Trophoblast cell (in vitro differentiated cells and primary cell): ENCODE data around the gene SMG1.
"Not testable (repeated sequence)": the region's sequence is repeated elsewhere in the genome, so short reads cannot be mapped to it uniquely, and the experiment has no call there.

ENCODE experiments used
- DNase-seq, 2 donors: peaks; one replicate each; pipeline ENCODE4 v3.0.0-alpha.2; 2016
- H2AFZ ChIP-seq: 2 replicates; pipeline ENCODE4 v1.6.1; 2013; ENCODE audit warnings: low read length, moderate library complexity, mild to moderate bottlenecking; ENCODE audit not compliant: insufficient read depth, poor library complexity
- H2AK5ac ChIP-seq: 2 replicates; pipeline ENCODE4 v1.6.1; 2013; ENCODE audit warnings: mild to moderate bottlenecking, low read length
- H2BK120ac ChIP-seq: 2 replicates; pipeline ENCODE4 v1.6.1; 2013; ENCODE audit warnings: low read length, mild to moderate bottlenecking, moderate library complexity; ENCODE audit not compliant: insufficient read depth, poor library complexity
- H2BK12ac ChIP-seq: 2 replicates; pipeline ENCODE4 v1.6.1; 2013; ENCODE audit warnings: mild to moderate bottlenecking, low read length, moderate library complexity
- H2BK5ac ChIP-seq: 2 replicates; pipeline ENCODE4 v1.6.1; 2013; ENCODE audit warnings: low read length, low read depth, moderate library complexity, mild to moderate bottlenecking; ENCODE audit not compliant: poor library complexity
- H3K14ac ChIP-seq: 2 replicates; pipeline ENCODE4 v1.6.1; 2013; ENCODE audit warnings: mild to moderate bottlenecking, low read length
- H3K18ac ChIP-seq: 2 replicates; pipeline ENCODE4 v1.6.1; 2013; ENCODE audit warnings: mild to moderate bottlenecking, low read length
- H3K23ac ChIP-seq: 2 replicates; pipeline ENCODE4 v1.6.1; 2013; ENCODE audit warnings: low read length
- H3K27ac ChIP-seq: 2 replicates; pipeline ENCODE4 v1.5.1; 2013; ENCODE audit warnings: low read depth, mild to moderate bottlenecking, inconsistent platforms, low read length, moderate library complexity
- H3K27me3 ChIP-seq: 2 replicates; pipeline ENCODE4 v1.6.1; 2013; ENCODE audit warnings: inconsistent platforms, mild to moderate bottlenecking, low read length, moderate library complexity; ENCODE audit not compliant: insufficient read depth
- H3K36me3 ChIP-seq, 2 experiments: 1 replicate in 1 of 2; 2 replicates in 1 of 2; pipeline ENCODE4 v1.6.1; 2013; ENCODE audit warnings: low read length in 2 of 2, mild to moderate bottlenecking in 2 of 2, moderate library complexity in 1 of 2; ENCODE audit not compliant: insufficient read depth in 2 of 2, control insufficient read depth in 1 of 2
- H3K4ac ChIP-seq: 2 replicates; pipeline ENCODE4 v1.6.1; 2013; ENCODE audit warnings: low read depth, mild to moderate bottlenecking, low read length, moderate library complexity
- H3K4me1 ChIP-seq, 2 experiments: 1 replicate in 1 of 2; 2 replicates in 1 of 2; pipeline ENCODE4 v1.6.1; 2013; ENCODE audit warnings: low read length in 2 of 2, mild to moderate bottlenecking in 2 of 2, moderate library complexity in 1 of 2; ENCODE audit not compliant: insufficient read depth in 2 of 2, control insufficient read depth in 1 of 2
- H3K4me2 ChIP-seq: 2 replicates; pipeline ENCODE4 v1.6.1; 2013; ENCODE audit warnings: inconsistent platforms, mild to moderate bottlenecking, low read length, moderate library complexity
- H3K4me3 ChIP-seq: 2 replicates; pipeline ENCODE4 v1.5.1; 2013; ENCODE audit warnings: mild to moderate bottlenecking, low read depth, low read length, inconsistent platforms
- H3K79me1 ChIP-seq: one replicate; pipeline ENCODE4 v1.6.1; 2013; ENCODE audit warnings: low read length
- H3K79me2 ChIP-seq: 2 replicates; pipeline ENCODE4 v1.6.1; 2013; ENCODE audit warnings: low read length, mild to moderate bottlenecking; ENCODE audit not compliant: control insufficient read depth, insufficient read depth, poor library complexity
- H3K9ac ChIP-seq: 2 replicates; pipeline ENCODE4 v1.6.1; 2013; ENCODE audit warnings: mild to moderate bottlenecking, low read length
- H3K9me3 ChIP-seq: 2 replicates; pipeline ENCODE4 v1.6.1; 2013; ENCODE audit warnings: low read depth, mild to moderate bottlenecking, control low read depth, inconsistent platforms, low read length; ENCODE audit not compliant: insufficient read depth
- H4K12ac ChIP-seq: 2 replicates; pipeline ENCODE4 v1.6.1; 2013; ENCODE audit warnings: low read depth, mild to moderate bottlenecking, low read length, moderate library complexity
- H4K8ac ChIP-seq: 2 replicates; pipeline ENCODE4 v1.6.1; 2013; ENCODE audit warnings: low read depth, mild to moderate bottlenecking, low read length, moderate library complexity
- H4K91ac ChIP-seq: one replicate; pipeline ENCODE4 v1.6.1; 2013; ENCODE audit warnings: low read depth, mild to moderate bottlenecking, low read length, moderate library complexity
- WGBS: extraction: QIAGEN DNeasy Blood & Tissue Kit; methylation state at CpG from one replicate; pipeline ENCODE4 v1.1.7; 2013; ENCODE audit warnings: missing lambda C conversion rate; ENCODE audit not compliant: insufficient read length, insufficient coverage; ENCODE audit errors: extremely low coverage; 5-methylcytosine and 5-hydroxymethylcytosine counted together

SMG1 gene

GRCh38 chr16:18956658-18957241 lies 30.5 kb upstream of the SMG1 start:
- H2AK5ac ChIP-seq, H3K4me3 ChIP-seq, H3K4ac ChIP-seq, H4K12ac ChIP-seq, H3K4me2 ChIP-seq, H2BK120ac ChIP-seq, H3K23ac ChIP-seq, H4K91ac ChIP-seq, DNase-seq, H4K8ac ChIP-seq, H3K9me3 ChIP-seq, H3K79me1 ChIP-seq, H3K79me2 ChIP-seq, H3K18ac ChIP-seq, H3K27me3 ChIP-seq, H2BK12ac ChIP-seq, H3K27ac ChIP-seq, H3K4me1 ChIP-seq, H3K14ac ChIP-seq, H2AFZ ChIP-seq, H3K36me3 ChIP-seq, H2BK5ac ChIP-seq, H3K9ac ChIP-seq: not testable (repeated sequence)
- no CpG with 5 or more reads among the region's 6 CpGs for WGBS

DNA sequence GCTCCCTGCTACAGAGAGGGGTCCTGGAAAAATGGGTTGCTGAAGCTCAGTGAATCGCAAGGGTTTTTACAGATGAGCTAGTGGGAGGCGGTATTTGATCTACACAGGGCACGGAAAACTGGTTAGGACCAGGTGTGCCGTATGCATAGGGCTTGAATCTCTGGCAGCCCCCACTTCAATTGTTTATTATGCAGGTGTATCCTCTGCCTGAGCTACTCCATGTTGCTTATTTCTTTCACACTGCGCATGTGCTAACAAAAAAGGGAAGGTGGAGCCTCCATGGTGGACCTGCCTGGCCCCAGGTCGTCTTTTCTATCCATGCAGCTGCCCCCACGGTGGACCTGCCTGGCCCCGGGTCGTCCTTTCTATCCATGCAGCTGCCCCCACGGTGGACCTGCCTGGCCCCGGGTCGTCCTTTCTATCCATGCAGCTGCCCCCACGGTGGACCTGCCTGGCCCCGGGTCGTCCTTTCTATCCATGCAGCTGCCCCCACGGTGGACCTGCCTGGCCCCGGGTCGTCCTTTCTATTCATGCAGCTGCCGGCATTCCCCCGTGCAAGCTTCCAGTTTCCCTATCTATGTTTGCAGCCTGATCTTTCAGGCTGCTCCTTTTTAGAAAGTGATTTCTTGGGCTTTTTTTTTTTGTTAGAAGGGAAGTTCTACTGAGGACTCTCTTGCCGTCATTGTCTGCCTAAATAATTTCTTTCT lies 29.8 kb upstream of the SMG1 start:
- not testable (repeated sequence) for H2BK12ac ChIP-seq, H3K4ac ChIP-seq, H3K27me3 ChIP-seq, H4K12ac ChIP-seq, H3K9me3 ChIP-seq, H3K36me3 ChIP-seq, H3K4me3 ChIP-seq, H4K91ac ChIP-seq, H3K14ac ChIP-seq, H2AK5ac ChIP-seq, H2BK120ac ChIP-seq, H2AFZ ChIP-seq, H3K79me2 ChIP-seq, H3K18ac ChIP-seq, H2BK5ac ChIP-seq, H3K4me2 ChIP-seq, H3K23ac ChIP-seq, H3K9ac ChIP-seq, H3K27ac ChIP-seq, H4K8ac ChIP-seq, H3K79me1 ChIP-seq, H3K4me1 ChIP-seq
- peak in 1 of 2 donors; percentile 73 for DNase-seq
- WGBS: no CpG with 5 or more reads among the region's 21 CpGs

DNA sequence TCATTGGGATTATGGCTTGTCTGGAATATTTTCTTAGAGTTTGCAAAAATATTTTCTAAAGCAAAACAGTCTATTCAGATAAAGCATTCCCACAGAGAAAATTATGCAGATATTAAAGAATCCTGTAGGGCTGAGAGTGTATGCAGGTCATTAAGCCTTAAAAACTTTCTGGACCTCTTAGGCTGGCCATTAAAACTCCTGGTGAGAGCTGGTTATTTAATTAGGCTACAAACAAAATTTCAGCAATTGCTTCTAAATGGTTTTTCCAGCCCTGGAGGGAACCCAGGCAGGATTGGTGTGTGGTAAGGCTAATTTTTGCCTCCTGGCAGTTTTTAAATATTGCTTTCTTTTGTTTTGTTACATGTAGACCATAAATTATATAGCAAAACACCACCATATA lies 27.3 kb upstream of the SMG1 start:
- H4K12ac ChIP-seq: no peak overlapping the region
- no peak overlapping the region for H3K18ac ChIP-seq
- H3K14ac ChIP-seq: no peak overlapping the region
- no peaks in the 10 kb centered on the region for H3K79me2 ChIP-seq
- no peak overlapping the region for H2BK5ac ChIP-seq
- H4K91ac ChIP-seq: no peak overlapping the region
- no peaks in the 10 kb centered on the region for H3K4me1 ChIP-seq
- no peak overlapping the region for H3K23ac ChIP-seq
- H3K9ac ChIP-seq: no peak overlapping the region
- H3K27ac ChIP-seq: no peak overlapping the region
- H2BK12ac ChIP-seq: no peak overlapping the region
- no peak overlapping the region for H3K4me3 ChIP-seq
- H3K4me2 ChIP-seq: no peak overlapping the region
- DNase-seq: no peak
- H2AFZ ChIP-seq: no peak overlapping the region
- H3K9me3 ChIP-seq: no peaks in the 10 kb centered on the region
- no peaks in the 10 kb centered on the region for H3K79me1 ChIP-seq
- H2AK5ac ChIP-seq: no peak overlapping the region
- H3K4ac ChIP-seq: no peak overlapping the region
- H2BK120ac ChIP-seq: no peak overlapping the region
- H3K36me3 ChIP-seq: no peaks in the 10 kb centered on the region
- H3K27me3 ChIP-seq: no peaks in the 10 kb centered on the region
- no peak overlapping the region for H4K8ac ChIP-seq

GRCh38 chr16:18950469-18951185 lies 24.4 kb upstream of the SMG1 start:
- no peaks in the 10 kb centered on the region for H3K79me2 ChIP-seq
- no peak overlapping the region for H3K27ac ChIP-seq
- H4K12ac ChIP-seq: no peak overlapping the region
- H3K4ac ChIP-seq: no peak overlapping the region
- H3K9ac ChIP-seq: no peak overlapping the region
- no peak overlapping the region for H2BK5ac ChIP-seq
- H2BK120ac ChIP-seq: no peak overlapping the region
- H3K36me3 ChIP-seq: no peaks in the 10 kb centered on the region
- H2BK12ac ChIP-seq: no peak overlapping the region
- H4K8ac ChIP-seq: no peak overlapping the region
- no peaks in the 10 kb centered on the region for H3K27me3 ChIP-seq
- H3K14ac ChIP-seq: no peak overlapping the region
- H3K9me3 ChIP-seq: no peaks in the 10 kb centered on the region
- no peak overlapping the region for H3K18ac ChIP-seq
- H2AFZ ChIP-seq: no peak overlapping the region
- no peak overlapping the region for H4K91ac ChIP-seq
- no CpG with 5 or more reads among the region's 11 CpGs for WGBS
- H3K4me1 ChIP-seq: no peaks in the 10 kb centered on the region
- DNase-seq: no peak
- no peak overlapping the region for H3K23ac ChIP-seq
- H2AK5ac ChIP-seq: no peak overlapping the region
- H3K4me3 ChIP-seq: no peak overlapping the region
- H3K4me2 ChIP-seq: no peak overlapping the region
- no peaks in the 10 kb centered on the region for H3K79me1 ChIP-seq
